Mammary epithelial cell (primary cell): ENCODE data around the gene FAM200B.

Experiments
- EZH2 ChIP-seq: IDR thresholded peaks from 2 replicates; pipeline ENCODE4 v1.6.1; 2012; ENCODE audit warnings: low read length, inconsistent platforms, borderline replicate concordance
- TF ChIP-seq, protein P1 (sequence below), 2 donors: IDR thresholded peaks in 1 of 2; conservative IDR thresholded peaks in 1 of 2; 2 replicates each; pipeline ENCODE4 v1.5.1; 2011 to 2012; ENCODE audit warnings: inconsistent platforms in 2 of 2, low read length in 2 of 2, mild to moderate bottlenecking in 2 of 2, control low read depth in 1 of 2, low read depth in 1 of 2; ENCODE audit not compliant: insufficient read depth in 1 of 2; ENCODE audit errors: extremely low read depth in 1 of 2

DNA sequence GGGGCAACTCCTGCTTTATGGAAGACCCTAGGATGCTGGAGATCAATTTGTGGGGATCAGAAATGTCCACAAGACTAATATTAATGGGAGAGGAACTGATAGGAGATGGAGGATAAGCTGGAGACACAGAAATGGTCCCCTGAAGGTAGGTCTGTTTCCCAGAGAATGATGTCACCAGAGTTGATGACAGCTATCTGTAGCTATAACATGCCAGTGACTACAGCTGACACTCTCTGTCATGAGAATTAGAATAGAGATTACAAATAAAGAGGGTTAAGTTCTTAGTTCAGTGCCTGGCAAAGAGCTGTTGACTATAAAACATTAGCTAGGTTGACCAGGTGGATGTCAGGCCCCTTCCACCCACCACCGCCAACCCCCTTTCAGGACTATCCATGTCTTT lies 30.6 kb downstream of the FAM200B start:
- no peak for TF ChIP-seq EZH2
- TF ChIP-seq, protein P1, sequence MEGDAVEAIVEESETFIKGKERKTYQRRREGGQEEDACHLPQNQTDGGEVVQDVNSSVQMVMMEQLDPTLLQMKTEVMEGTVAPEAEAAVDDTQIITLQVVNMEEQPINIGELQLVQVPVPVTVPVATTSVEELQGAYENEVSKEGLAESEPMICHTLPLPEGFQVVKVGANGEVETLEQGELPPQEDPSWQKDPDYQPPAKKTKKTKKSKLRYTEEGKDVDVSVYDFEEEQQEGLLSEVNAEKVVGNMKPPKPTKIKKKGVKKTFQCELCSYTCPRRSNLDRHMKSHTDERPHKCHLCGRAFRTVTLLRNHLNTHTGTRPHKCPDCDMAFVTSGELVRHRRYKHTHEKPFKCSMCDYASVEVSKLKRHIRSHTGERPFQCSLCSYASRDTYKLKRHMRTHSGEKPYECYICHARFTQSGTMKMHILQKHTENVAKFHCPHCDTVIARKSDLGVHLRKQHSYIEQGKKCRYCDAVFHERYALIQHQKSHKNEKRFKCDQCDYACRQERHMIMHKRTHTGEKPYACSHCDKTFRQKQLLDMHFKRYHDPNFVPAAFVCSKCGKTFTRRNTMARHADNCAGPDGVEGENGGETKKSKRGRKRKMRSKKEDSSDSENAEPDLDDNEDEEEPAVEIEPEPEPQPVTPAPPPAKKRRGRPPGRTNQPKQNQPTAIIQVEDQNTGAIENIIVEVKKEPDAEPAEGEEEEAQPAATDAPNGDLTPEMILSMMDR (conservative IDR thresholded peaks at IDR 0.05 in 1 of 2, IDR thresholded peaks at IDR 0.05 in 1 of 2; ENCODE audit: extremely low read depth in 1 of 2, insufficient read depth in 1 of 2, low read depth in 1 of 2, low read length in 2 of 2): no peak
